Left ventricle myocardium inferior (tissue), 1 donor: Measurements from ENCODE around the gene SLX9. TPM values are rescaled to one million over a fixed set of nuclear protein-coding genes. Genes with fewer than 3 reads are reported as not detected.
A peak's percentile ranks its signal among the peaks of the same experiment; 100 is the strongest.

Experiments
- DNase-seq: peaks from one replicate; pipeline ENCODE4 v3.0.0-alpha.2; 2020
- H3K27ac ChIP-seq: fragments of 200-600 bp; replicated peaks from 2 replicates; pipeline ENCODE4 v1.8.0; 2021
- H3K27me3 ChIP-seq: fragments of 200-600 bp; 2 replicates; pipeline ENCODE4 v1.8.0; 2021; ENCODE audit warnings: low read depth
- H3K36me3 ChIP-seq: fragments of 200-600 bp; 2 replicates; pipeline ENCODE4 v1.8.0; 2021
- H3K4me1 ChIP-seq: fragments of 200-600 bp; 2 replicates; pipeline ENCODE4 v1.8.0; 2021
- H3K4me3 ChIP-seq: fragments of 200-600 bp; 2 replicates; pipeline ENCODE4 v1.8.0; 2021; ENCODE audit warnings: mild to moderate bottlenecking, moderate library complexity
- H3K9me3 ChIP-seq: fragments of 200-600 bp; replicated peaks from 2 replicates; pipeline ENCODE4 v1.8.0; 2021
- intact Hi-C: fragments of 100-400 bp; cut with micrococcal nuclease; formaldehyde crosslinking; loops from one replicate; pipeline ENCODE4 v1.11.0; 2022
- total RNA-seq: library from RNA; stranded (reverse); fragmentation: NEBNext Ultra II Directional; extraction: Animal tissue kit (Norgen Biotek cat#: 25700); gene quantifications from one replicate; pipeline ENCODE4 v1.2.1, GENCODE V29; 2021
- TF ChIP-seq, protein P1 (sequence below): fragments of 200-600 bp; IDR thresholded peaks from 2 replicates; pipeline ENCODE4 v1.8.0; 2021; ENCODE audit warnings: antibody characterized with exemption, mild to moderate bottlenecking, borderline replicate concordance
- donor health status: DM: no; HTN: yes; CAD: no; lungs with severe emphysema.

The SLX9 gene
- total RNA-seq, 1 donor from 2014 or later = 70.7 TPM

DNA sequence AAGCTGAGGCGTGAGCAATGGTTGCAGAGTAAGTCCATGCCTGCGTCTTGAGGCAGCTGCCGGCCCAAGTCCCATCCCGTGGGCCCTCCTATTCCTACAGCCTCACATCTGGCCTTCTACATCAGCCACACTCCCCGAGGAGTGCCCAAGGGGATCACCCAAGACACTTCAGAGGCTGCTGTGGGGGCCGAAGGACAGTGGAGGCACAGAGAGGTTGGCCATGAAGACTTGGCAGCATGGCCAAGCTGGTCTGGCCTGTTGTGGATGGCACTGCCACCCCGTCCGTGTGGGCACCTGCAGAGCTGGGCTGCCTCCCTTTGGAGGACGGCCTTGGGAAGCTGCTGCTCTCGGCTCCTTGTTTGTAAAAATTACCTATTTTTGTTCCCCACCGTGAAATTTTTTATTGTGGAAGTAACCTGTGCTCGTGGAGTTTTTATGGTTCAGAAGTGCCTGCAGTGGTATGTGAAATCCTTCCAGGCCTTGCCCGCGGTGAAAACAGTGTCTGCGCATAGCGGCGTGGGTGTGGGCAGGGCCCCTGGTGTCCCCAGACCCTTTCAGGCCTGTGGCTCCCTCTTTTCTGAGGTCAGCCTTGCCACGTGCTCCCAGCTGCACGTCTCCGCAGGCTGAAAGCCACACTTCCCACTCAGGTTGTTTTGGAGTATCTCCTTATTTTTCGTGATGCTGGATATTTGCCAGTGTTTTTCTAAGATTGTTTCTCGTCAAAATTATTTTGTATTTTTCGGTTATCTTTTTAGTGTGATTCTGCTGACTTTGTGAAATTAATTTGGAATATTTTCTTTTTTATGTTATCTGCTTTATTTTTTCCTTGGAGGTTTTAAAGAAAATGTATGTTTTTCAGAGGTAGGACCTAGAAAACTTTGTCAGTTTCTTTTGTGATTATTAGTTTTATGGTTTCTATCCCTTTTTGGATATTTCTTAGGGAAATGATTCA, 20.6 kb downstream of the SLX9 start:
- H3K4me3 ChIP-seq = no peak overlapping the region
- no peaks in the 10 kb centered on the region for H3K9me3 ChIP-seq
- peaks cover 14% of the 10 kb centered on the region for H3K36me3 ChIP-seq
- peak; percentile 18 for DNase-seq
- H3K27ac ChIP-seq = peak overlapping the region; percentile 89
- intact Hi-C loops = no loop called here
- peaks cover 93% of the 10 kb centered on the region for H3K4me1 ChIP-seq
- TF ChIP-seq, protein P1, sequence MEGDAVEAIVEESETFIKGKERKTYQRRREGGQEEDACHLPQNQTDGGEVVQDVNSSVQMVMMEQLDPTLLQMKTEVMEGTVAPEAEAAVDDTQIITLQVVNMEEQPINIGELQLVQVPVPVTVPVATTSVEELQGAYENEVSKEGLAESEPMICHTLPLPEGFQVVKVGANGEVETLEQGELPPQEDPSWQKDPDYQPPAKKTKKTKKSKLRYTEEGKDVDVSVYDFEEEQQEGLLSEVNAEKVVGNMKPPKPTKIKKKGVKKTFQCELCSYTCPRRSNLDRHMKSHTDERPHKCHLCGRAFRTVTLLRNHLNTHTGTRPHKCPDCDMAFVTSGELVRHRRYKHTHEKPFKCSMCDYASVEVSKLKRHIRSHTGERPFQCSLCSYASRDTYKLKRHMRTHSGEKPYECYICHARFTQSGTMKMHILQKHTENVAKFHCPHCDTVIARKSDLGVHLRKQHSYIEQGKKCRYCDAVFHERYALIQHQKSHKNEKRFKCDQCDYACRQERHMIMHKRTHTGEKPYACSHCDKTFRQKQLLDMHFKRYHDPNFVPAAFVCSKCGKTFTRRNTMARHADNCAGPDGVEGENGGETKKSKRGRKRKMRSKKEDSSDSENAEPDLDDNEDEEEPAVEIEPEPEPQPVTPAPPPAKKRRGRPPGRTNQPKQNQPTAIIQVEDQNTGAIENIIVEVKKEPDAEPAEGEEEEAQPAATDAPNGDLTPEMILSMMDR = no peak
- no peaks in the 10 kb centered on the region for H3K27me3 ChIP-seq

DNA sequence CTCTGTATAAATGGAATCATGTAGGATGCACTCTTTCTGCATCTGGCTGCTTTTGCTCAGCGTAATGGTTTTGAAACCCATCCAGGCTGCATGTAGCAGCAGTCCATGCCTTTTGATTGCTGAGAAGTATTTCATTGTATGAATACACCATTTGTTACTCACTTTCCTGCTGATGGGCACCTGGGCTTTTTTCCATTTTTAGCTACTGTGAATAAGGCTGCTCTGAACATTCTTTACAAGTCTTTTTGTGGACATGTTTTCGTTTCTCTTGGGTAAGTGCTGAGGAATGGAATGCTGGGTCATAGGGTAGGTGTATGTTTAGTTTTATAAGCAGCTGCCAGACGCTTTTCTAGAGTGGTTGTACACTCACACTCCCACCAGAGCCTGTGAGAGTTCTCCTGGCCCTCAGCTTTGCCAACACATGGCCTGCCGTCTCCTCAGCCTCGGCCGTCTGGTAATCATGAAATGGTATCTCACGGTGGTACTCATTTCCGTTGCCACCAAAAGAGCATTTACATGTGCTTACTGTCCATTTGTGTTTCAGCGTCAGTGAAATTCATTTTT, 22.7 kb downstream of the SLX9 start:
- H3K9me3 ChIP-seq = no peaks in the 10 kb centered on the region
- intact Hi-C loops = no loop called here
- no peak overlapping the region for H3K4me3 ChIP-seq
- TF ChIP-seq, protein P1 = no peak
- peaks cover 10% of the 10 kb centered on the region for H3K36me3 ChIP-seq
- H3K27ac ChIP-seq = peak overlapping the region; percentile 89
- peaks cover 93% of the 10 kb centered on the region for H3K4me1 ChIP-seq
- DNase-seq = no peak
- no peaks in the 10 kb centered on the region for H3K27me3 ChIP-seq

DNA sequence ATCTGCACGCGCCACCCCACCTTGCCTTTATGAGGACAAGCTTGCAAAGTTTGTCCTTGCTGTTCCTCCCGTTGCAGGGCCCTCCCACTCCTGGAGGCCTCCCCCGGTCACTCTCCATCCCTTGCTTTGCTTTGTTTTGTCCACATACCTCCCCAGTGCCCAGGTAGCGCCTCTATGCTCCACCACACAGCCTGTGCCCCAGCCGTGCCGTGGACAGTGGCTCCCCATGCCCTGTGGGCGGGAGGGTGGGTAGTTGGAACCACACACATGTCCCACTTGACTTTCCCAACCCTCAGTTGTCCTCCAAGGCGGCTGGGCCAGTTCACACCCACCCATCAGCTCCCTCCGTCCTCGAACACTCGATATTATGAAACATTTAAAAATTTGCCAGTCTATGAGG, 24.6 kb downstream of the SLX9 start:
- intact Hi-C loops = no loop called here
- DNase-seq = no peak
- no peak overlapping the region for H3K27ac ChIP-seq

DNA sequence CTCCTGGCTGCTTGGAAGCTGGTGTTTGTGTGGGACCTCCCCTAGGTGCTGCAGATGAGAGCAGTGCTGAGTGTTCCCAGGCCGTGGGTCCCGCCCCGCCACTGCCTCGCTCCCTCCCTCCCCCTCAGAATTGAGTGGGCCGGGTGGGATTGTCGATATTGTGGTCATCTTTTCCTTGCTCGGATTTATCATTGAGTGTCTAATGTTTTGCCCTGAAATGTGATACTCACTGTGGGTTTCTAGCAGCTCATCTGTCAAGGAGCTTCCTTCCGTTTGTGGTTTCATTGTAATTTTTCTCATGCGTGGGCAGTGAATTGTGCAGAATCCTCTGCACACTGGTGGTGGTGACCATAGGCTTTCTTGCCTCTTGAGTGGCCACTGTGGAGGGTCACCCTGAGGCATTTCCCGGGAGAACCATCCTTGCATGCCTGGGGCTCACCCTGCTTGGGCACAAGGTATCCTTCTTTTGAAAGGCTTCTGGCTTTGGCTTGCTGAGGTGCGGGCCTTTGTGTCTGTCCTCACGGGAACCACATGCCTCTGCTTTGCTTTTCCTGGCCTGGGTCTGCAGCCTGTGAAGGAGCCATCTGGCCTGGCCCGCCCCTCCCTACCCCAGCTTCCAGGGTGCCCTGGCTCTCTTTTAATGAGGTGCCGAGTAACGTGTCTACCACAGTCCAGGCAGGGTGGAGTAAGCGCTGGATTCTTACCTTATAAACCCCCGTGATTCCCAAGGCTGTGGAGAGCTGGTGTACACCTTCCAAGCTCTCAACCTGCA, 25.6 kb downstream of the SLX9 start:
- Histone ChIP-seq H3K27ac (peak overlapping the region; percentile 73), H3K27me3 (no peaks in the 10 kb centered on the region), H3K9me3 (no peaks in the 10 kb centered on the region), H3K36me3 (peaks cover 22% of the 10 kb centered on the region), H3K4me3 (no peak overlapping the region), H3K4me1 (peaks cover 92% of the 10 kb centered on the region)
- intact Hi-C loops = no loop called here
- no peak for DNase-seq
- TF ChIP-seq, protein P1 = no peak

More for the DNA sequence above, 24.6 kb downstream of the SLX9 start:
- no peaks in the 10 kb centered on the region for H3K9me3 ChIP-seq
- TF ChIP-seq, protein P1 = no peak
- no peaks in the 10 kb centered on the region for H3K27me3 ChIP-seq
- peaks cover 92% of the 10 kb centered on the region for H3K4me1 ChIP-seq
- H3K36me3 ChIP-seq = peaks cover 17% of the 10 kb centered on the region
- no peak overlapping the region for H3K4me3 ChIP-seq
